Neuronal stem cell (in vitro differentiated cells): ENCODE results near the gene FAM81A.
"Not testable (repeated sequence)": the region's sequence is repeated elsewhere in the genome, so short reads cannot be mapped to it uniquely, and the experiment has no call there.

Experiments
- DNase-seq: peaks from one replicate; pipeline ENCODE4 v3.0.0-alpha.2; 2013; ENCODE audit warnings: low spot score
- H2AFZ ChIP-seq: one replicate; pipeline ENCODE4 v1.6.1; 2013; ENCODE audit warnings: mild to moderate bottlenecking, low read length, inconsistent platforms
- H2AK5ac ChIP-seq: 2 replicates; pipeline ENCODE4 v1.6.1; 2013; ENCODE audit warnings: low read depth, mild to moderate bottlenecking, inconsistent platforms, low read length, moderate library complexity, mixed read lengths
- H2BK120ac ChIP-seq: 2 replicates; pipeline ENCODE4 v1.6.1; 2013; ENCODE audit warnings: low read depth, mild to moderate bottlenecking, inconsistent platforms, low read length, moderate library complexity, mixed read lengths
- H2BK12ac ChIP-seq: one replicate; pipeline ENCODE4 v1.6.1; 2013; ENCODE audit warnings: low read length, inconsistent platforms
- H2BK15ac ChIP-seq: 2 replicates; pipeline ENCODE4 v1.6.1; 2013; ENCODE audit warnings: mild to moderate bottlenecking, low read length, inconsistent platforms, mixed read lengths
- H2BK5ac ChIP-seq: one replicate; pipeline ENCODE4 v1.6.1; 2013; ENCODE audit warnings: inconsistent platforms, mild to moderate bottlenecking, low read length, moderate library complexity
- H3K14ac ChIP-seq: one replicate; pipeline ENCODE4 v1.6.1; 2013; ENCODE audit warnings: low read length, inconsistent platforms
- H3K18ac ChIP-seq: 2 replicates; pipeline ENCODE4 v1.6.1; 2013; ENCODE audit warnings: low read length, inconsistent platforms
- H3K23ac ChIP-seq: 2 replicates; pipeline ENCODE4 v1.6.1; 2013; ENCODE audit warnings: low read depth, mild to moderate bottlenecking, mixed read lengths, low read length, inconsistent platforms; ENCODE audit not compliant: poor library complexity
- H3K27ac ChIP-seq: replicated peaks from 3 replicates; pipeline ENCODE4 v1.5.1; 2013; ENCODE audit warnings: low read length, inconsistent platforms
- H3K27me3 ChIP-seq, 3 experiments: 2 replicates each; pipeline ENCODE4 v1.6.1; 2013; ENCODE audit warnings: low read length in 3 of 3, mild to moderate bottlenecking in 2 of 3, inconsistent platforms in 1 of 3, low read depth in 1 of 3, mixed read lengths in 1 of 3, moderate library complexity in 1 of 3; ENCODE audit not compliant: control insufficient read depth in 3 of 3, insufficient read depth in 3 of 3
- H3K36me3 ChIP-seq, 2 donors: replicated peaks in 1 of 2; 2 replicates each; pipeline ENCODE4 v1.6.1; 2013; ENCODE audit warnings: low read length in 2 of 2; ENCODE audit not compliant: control insufficient read depth in 2 of 2, insufficient read depth in 2 of 2
- H3K4ac ChIP-seq: 2 replicates; pipeline ENCODE4 v1.6.1; 2013; ENCODE audit warnings: inconsistent platforms, mild to moderate bottlenecking, low read length, moderate library complexity
- H3K4me1 ChIP-seq, 2 donors: 1 replicate in 1 of 2; 2 replicates in 1 of 2; pipeline ENCODE4 v1.6.1; 2013; ENCODE audit warnings: low read length in 2 of 2, low read depth in 1 of 2; ENCODE audit not compliant: control insufficient read depth in 2 of 2, insufficient read depth in 1 of 2
- H3K4me2 ChIP-seq: one replicate; pipeline ENCODE4 v1.6.1; 2013; ENCODE audit warnings: mild to moderate bottlenecking, low read length, inconsistent platforms; ENCODE audit not compliant: insufficient read depth, poor library complexity, severe bottlenecking
- H3K4me3 ChIP-seq, 2 donors: 2 replicates each; pipeline ENCODE4 v1.5.1; 2013; ENCODE audit warnings: low read length in 2 of 2, mild to moderate bottlenecking in 2 of 2, inconsistent platforms in 1 of 2, moderate library complexity in 1 of 2
- H3K79me1 ChIP-seq: one replicate; pipeline ENCODE4 v1.6.1; 2013; ENCODE audit warnings: low read depth, mild to moderate bottlenecking, inconsistent platforms, low read length, moderate library complexity
- H3K9ac ChIP-seq: one replicate; pipeline ENCODE4 v1.6.1; 2013; ENCODE audit warnings: mild to moderate bottlenecking, low read depth, low read length, inconsistent platforms; ENCODE audit not compliant: poor library complexity
- H3K9me3 ChIP-seq, 2 donors: replicated peaks in 1 of 2; 2 replicates each; pipeline versions ENCODE3 to v1.6.1; 2013; ENCODE audit warnings: low read length in 2 of 2, mild to moderate bottlenecking in 2 of 2, inconsistent platforms in 1 of 2, low read depth in 1 of 2, mixed read lengths in 1 of 2, moderate library complexity in 1 of 2; ENCODE audit not compliant: control insufficient read depth in 2 of 2, insufficient read depth in 1 of 2
- H4K8ac ChIP-seq: one replicate; pipeline ENCODE4 v1.6.1; 2013; ENCODE audit warnings: low read depth, mild to moderate bottlenecking, inconsistent platforms, low read length, moderate library complexity
- H4K91ac ChIP-seq: one replicate; pipeline ENCODE4 v1.6.1; 2013; ENCODE audit warnings: low read length, low read depth, mild to moderate bottlenecking, inconsistent platforms; ENCODE audit not compliant: poor library complexity
- WGBS, 2 donors: extraction: QIAGEN DNeasy Blood & Tissue Kit; methylation state at CpG; one replicate each; pipeline ENCODE4 v1.1.7; 2013; ENCODE audit warnings: missing lambda C conversion rate in 2 of 2, mixed read lengths in 1 of 2; ENCODE audit not compliant: insufficient read length in 2 of 2, insufficient replicate concordance in 1 of 2; ENCODE audit errors: extremely low coverage in 2 of 2; 5-methylcytosine and 5-hydroxymethylcytosine counted together

The FAM81A gene

GRCh38 chr15:59424616-59425015 lies 13.4 kb upstream of the FAM81A start:
- no peak overlapping the region for H2BK5ac ChIP-seq
- no peak overlapping the region for H2BK12ac ChIP-seq
- no peak overlapping the region for H3K4ac ChIP-seq
- H4K91ac ChIP-seq = no peak overlapping the region
- H3K27ac ChIP-seq = no peak overlapping the region
- H2BK15ac ChIP-seq = no peak overlapping the region
- no peak overlapping the region for H2AFZ ChIP-seq
- no peak overlapping the region for H3K23ac ChIP-seq
- no peak overlapping the region for H3K9ac ChIP-seq
- H3K4me2 ChIP-seq = no peak overlapping the region
- H3K4me1 ChIP-seq = no peaks in the 10 kb centered on the region
- H2BK120ac ChIP-seq = no peak overlapping the region
- H3K27me3 ChIP-seq = no peaks in the 10 kb centered on the region
- no peak overlapping the region for H3K14ac ChIP-seq
- no peak overlapping the region for H2AK5ac ChIP-seq
- WGBS, 2 donors = no CpG with 5 or more reads among the region's 5 CpGs
- no peak overlapping the region for H3K18ac ChIP-seq
- H3K79me1 ChIP-seq = no peaks in the 10 kb centered on the region
- no peaks in the 10 kb centered on the region for H3K9me3 ChIP-seq
- DNase-seq = no peak
- no peaks in the 10 kb centered on the region for H3K36me3 ChIP-seq
- H3K4me3 ChIP-seq = no peak overlapping the region
- no peak overlapping the region for H4K8ac ChIP-seq

- no CpG with 5 or more reads among the region's 3 CpGs for WGBS, 2 donors
- H3K27ac ChIP-seq, H3K79me1 ChIP-seq, H2AK5ac ChIP-seq, H2BK5ac ChIP-seq, H4K91ac ChIP-seq, H3K9ac ChIP-seq, H2AFZ ChIP-seq, H3K27me3 ChIP-seq, H3K9me3 ChIP-seq, DNase-seq, H3K4me3 ChIP-seq, H3K14ac ChIP-seq, H2BK12ac ChIP-seq, H3K4ac ChIP-seq, H4K8ac ChIP-seq, H2BK15ac ChIP-seq, H3K4me1 ChIP-seq, H3K18ac ChIP-seq, H3K23ac ChIP-seq, H2BK120ac ChIP-seq, H3K36me3 ChIP-seq, H3K4me2 ChIP-seq: not testable (repeated sequence)
Observed at GRCh38 chr15:59428898-59429297, 9.1 kb upstream of the FAM81A start.

DNA sequence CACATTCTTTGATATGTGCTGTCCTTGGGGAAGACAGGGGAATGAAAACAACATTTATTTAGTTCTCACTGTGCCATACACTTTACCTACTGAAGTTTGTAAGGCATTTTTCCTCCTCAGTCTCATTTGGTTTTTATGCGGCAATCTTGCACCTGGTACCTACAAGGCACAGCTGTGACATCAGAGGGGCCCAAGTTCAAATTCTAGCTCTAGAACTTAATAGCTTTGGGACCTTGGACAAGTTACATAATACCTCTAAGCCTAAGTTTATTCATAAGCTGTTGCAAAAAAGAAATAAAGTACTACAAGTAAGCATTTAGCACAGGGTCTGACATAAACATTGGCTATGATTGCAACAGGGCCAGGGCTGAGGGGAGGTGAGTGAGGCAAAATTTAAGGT lies 5.6 kb upstream of the FAM81A start:
- Histone ChIP-seq H3K27me3 (peaks cover under 1 to 34% (median 18%) of the 10 kb centered on the region in 3 experiments), H3K14ac (no peak overlapping the region), H3K4ac (no peak overlapping the region), H2BK12ac (no peak overlapping the region), H4K91ac (no peak overlapping the region), H2AFZ (no peak overlapping the region), H2AK5ac (no peak overlapping the region), H3K23ac (no peak overlapping the region), H3K4me3 (no peak overlapping the region), H4K8ac (no peak overlapping the region), H3K9ac (no peak overlapping the region), H3K79me1 (no peaks in the 10 kb centered on the region), H3K9me3 (no peaks in the 10 kb centered on the region), H3K4me1 (peaks cover 3 to 4% of the 10 kb centered on the region in 2 donors), H3K36me3 (no peaks in the 10 kb centered on the region), H2BK5ac (no peak overlapping the region), H2BK120ac (no peak overlapping the region), H3K27ac (no peak overlapping the region), H3K4me2 (no peak overlapping the region), H3K18ac (no peak overlapping the region), H2BK15ac (no peak overlapping the region)
- no peak for DNase-seq
- no CpG with 5 or more reads among the region's 1 CpG for WGBS, 2 donors

DNA sequence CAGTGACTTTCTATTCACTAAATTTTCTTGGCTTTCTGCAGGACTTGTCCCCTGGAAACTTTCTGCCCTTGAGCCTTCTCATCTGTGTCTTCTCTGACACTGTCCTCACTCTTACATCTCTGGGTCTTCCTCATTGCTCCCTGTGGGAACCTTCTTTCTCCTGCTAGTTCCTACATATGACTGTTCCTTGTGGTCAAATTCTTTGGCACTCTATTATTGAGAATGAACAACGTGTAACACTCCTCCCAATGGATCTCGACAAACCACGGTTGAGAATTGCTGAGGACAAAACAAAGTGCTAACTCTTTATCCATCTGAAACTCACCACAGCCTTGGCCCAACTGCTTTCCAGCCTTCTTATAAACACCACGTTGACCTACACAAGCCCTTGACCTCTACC lies 3.5 kb upstream of the FAM81A start:
- no peaks in the 10 kb centered on the region for H3K36me3 ChIP-seq

More for the DNA sequence above, 3.5 kb upstream of the FAM81A start:
- H4K8ac ChIP-seq = no peak overlapping the region
- H3K4ac ChIP-seq = no peak overlapping the region
- no peak overlapping the region for H3K18ac ChIP-seq
- H3K4me3 ChIP-seq = no peak overlapping the region
- H2BK120ac ChIP-seq = no peak overlapping the region
- WGBS, 2 donors = no CpG with 5 or more reads among the region's 4 CpGs
- no peak overlapping the region for H4K91ac ChIP-seq
- no peak overlapping the region for H3K14ac ChIP-seq
- peaks cover 2 to 36% (median 35%) of the 10 kb centered on the region in 3 experiments for H3K27me3 ChIP-seq
- no peak for DNase-seq
- H3K27ac ChIP-seq = no peak overlapping the region
- H2BK15ac ChIP-seq = no peak overlapping the region
- no peaks in the 10 kb centered on the region for H3K9me3 ChIP-seq
- H3K79me1 ChIP-seq = no peaks in the 10 kb centered on the region
- no peak overlapping the region for H2AFZ ChIP-seq
- no peak overlapping the region for H3K9ac ChIP-seq
- H3K4me1 ChIP-seq = peaks cover 8 to 11% of the 10 kb centered on the region in 2 donors
- no peak overlapping the region for H3K23ac ChIP-seq
- no peak overlapping the region for H3K4me2 ChIP-seq
- H2BK12ac ChIP-seq = no peak overlapping the region
- H2BK5ac ChIP-seq = no peak overlapping the region
- H2AK5ac ChIP-seq = no peak overlapping the region
